ENCODE data around the gene THSD4. TPM values are rescaled to one million over a fixed set of nuclear protein-coding genes. Genes with fewer than 3 reads are reported as not detected.

THSD4 gene
- total and polyA plus RNA-seq, 9 of the 15 experiments (the other 6 are each of a cell fraction or from before 2014, with no cell fraction given) = 0.04 TPM; not detected in 5

DNA sequence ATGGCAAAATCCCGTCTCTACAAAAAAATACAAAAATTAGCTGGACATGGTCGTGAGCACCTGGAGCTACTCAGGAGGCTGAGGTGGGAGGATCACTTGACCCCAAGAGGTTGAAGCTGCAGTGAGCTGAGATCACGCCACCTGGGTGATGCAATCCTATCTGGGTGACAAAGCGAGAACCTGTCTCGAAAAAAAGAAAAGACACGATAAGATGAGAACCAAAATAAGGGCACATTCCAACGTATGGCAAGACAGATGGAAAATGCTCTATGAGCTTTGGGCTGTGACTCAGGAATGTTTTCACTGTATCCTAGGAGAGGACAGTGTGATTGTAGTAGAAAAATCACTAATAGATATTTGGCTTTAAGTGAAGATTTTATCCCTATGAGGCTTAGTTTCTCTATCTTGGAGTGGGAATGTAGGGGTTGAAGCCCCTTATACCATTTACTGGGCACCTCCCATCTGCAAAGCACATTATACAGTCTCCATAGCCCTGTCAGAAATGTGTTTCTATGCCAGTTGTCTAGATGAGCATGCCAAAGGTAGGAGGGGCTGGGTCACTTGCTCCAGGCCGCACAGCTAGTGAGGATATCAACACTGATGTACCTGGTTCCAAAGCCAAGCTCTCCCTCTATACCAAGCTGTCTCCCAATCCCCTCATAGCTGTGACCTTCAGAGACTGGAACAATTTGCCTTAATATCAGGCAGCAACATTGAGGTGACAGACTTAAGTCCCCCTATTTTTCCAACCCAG lies 641.5 kb downstream of the THSD4 start:
- in situ Hi-C loops (cut with MboI) (no loop called here), intact Hi-C loops (cut with micrococcal nuclease) (no loop called here)
- H3K36me3 ChIP-seq (ENCODE audit: control insufficient read depth, insufficient read depth, low read length) = no peaks in the 10 kb centered on the region
- ATAC-seq (no peak), FAIRE-seq (no peak), DNase-seq (ENCODE audit: extremely low read depth in 1 of 4, low spot score in 3 of 4) (no peak)
- WGBS (ENCODE audit: insufficient coverage, low coverage, missing lambda C conversion rate) = 3% methylated on average over 8 of the region's 8 CpGs
- no peak overlapping the region for H3K9ac ChIP-seq (ENCODE audit: insufficient read depth in 1 of 2, low read depth in 2 of 2, low read length in 2 of 2)
- TF ChIP-seq ZBTB7A (IDR thresholded peaks at IDR 0.05; ENCODE audit: borderline replicate concordance, control insufficient read depth, low read depth, low read length) (no peak), CEBPG (CRISPR knock-in tag; IDR thresholded peaks at IDR 0.05) (no peak), CEBPG (tag; conservative IDR thresholded peaks at IDR 0.05 in 1 of 2, IDR thresholded peaks at IDR 0.05 in 1 of 2) (peak; percentile 14 to 38; a peak in 1 of 4 replicates)
- TF ChIP-seq, protein P1, sequence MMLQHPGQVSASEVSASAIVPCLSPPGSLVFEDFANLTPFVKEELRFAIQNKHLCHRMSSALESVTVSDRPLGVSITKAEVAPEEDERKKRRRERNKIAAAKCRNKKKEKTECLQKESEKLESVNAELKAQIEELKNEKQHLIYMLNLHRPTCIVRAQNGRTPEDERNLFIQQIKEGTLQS (IDR thresholded peaks at IDR 0.05) = peak; percentile 68
- TF ChIP-seq, protein P1 (CRISPR knock-in tag; conservative IDR thresholded peaks at IDR 0.05) = no peak
- TF ChIP-seq, protein P2, sequence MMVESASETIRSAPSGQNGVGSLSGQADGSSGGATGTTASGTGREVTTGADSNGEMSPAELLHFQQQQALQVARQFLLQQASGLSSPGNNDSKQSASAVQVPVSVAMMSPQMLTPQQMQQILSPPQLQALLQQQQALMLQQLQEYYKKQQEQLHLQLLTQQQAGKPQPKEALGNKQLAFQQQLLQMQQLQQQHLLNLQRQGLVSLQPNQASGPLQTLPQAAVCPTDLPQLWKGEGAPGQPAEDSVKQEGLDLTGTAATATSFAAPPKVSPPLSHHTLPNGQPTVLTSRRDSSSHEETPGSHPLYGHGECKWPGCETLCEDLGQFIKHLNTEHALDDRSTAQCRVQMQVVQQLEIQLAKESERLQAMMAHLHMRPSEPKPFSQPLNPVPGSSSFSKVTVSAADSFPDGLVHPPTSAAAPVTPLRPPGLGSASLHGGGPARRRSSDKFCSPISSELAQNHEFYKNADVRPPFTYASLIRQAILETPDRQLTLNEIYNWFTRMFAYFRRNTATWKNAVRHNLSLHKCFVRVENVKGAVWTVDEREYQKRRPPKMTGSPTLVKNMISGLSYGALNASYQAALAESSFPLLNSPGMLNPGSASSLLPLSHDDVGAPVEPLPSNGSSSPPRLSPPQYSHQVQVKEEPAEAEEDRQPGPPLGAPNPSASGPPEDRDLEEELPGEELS (CRISPR knock-in tag; IDR thresholded peaks at IDR 0.05; ENCODE audit: borderline replicate concordance) = no peak
- BruUV-seq (replicated peaks) = no TSS peak
- no peak overlapping the region for H3K4me3 ChIP-seq
- no peaks in the 10 kb centered on the region for H3K27me3 ChIP-seq (ENCODE audit: control insufficient read depth in 2 of 2, insufficient read depth in 2 of 2, low read length in 2 of 2)
- ChIA-PET POLR2A (interaction anchor here (0.6 kb wide), 1 partner anchor 44 kb away, joined by 3 read pairs; no protein-coding TSS in a partner anchor), CTCF (ENCODE audit: low intra/inter-chr PET ratio) (no interaction called here)
- no peak overlapping the region for H3K4me2 ChIP-seq (ENCODE audit: insufficient read depth, low read length)
- H4K20me1 ChIP-seq (replicated peaks; ENCODE audit: control insufficient read depth, insufficient read depth, low read length) = no peaks in the 10 kb centered on the region
- H2AFZ ChIP-seq (ENCODE audit: low read depth, low read length) = no peak overlapping the region
- no peak overlapping the region for H3K27ac ChIP-seq (ENCODE audit: extremely low read depth, low read depth, low read length)
- no peaks in the 10 kb centered on the region for H3K9me1 ChIP-seq (ENCODE audit: control insufficient read depth, insufficient read depth, low read length)
- no peaks in the 10 kb centered on the region for H3K79me2 ChIP-seq (ENCODE audit: control insufficient read depth, insufficient read depth, low read length)
- H3K4me1 ChIP-seq (replicated peaks in 1 of 2; ENCODE audit: control insufficient read depth in 2 of 2, insufficient read depth in 2 of 2, low read length in 2 of 2) = no peaks in the 10 kb centered on the region
- no peaks in the 10 kb centered on the region for H3K9me3 ChIP-seq (replicated peaks; ENCODE audit: control insufficient read depth, insufficient read depth, low read depth, low read length)
